ENCODE data around the gene ALG12. TPM values are rescaled to one million over a fixed set of nuclear protein-coding genes. Genes with fewer than 3 reads are reported as not detected.

The ALG12 gene
- total RNA-seq (10 to 100 TPM; 13.3 to 14.4 TPM), polyA plus RNA-seq (ENCODE audit: insufficient read length in 2 of 2) (10 to 100 TPM; 23.8 to 27.4 TPM)
- long read RNA-seq, donor 1, full-length matches to known transcripts: 5 of 101 reads
- long read RNA-seq, donor 1, partial matches to known transcripts: 96 of 101 reads
- long read RNA-seq, donor 1, other reads (novel, unspliced or antisense): 0 of 101 reads
- long read RNA-seq, donor 2, full-length matches to known transcripts: 2 of 2 reads
- long read RNA-seq, donor 2, partial matches to known transcripts: 0 of 2 reads
- long read RNA-seq, donor 2, other reads (novel, unspliced or antisense): 0 of 2 reads
- long read RNA-seq, donor 3: 0 reads
- long read RNA-seq, donor 4, full-length matches to known transcripts: 3 of 3 reads
- long read RNA-seq, donor 4, partial matches to known transcripts: 0 of 3 reads
- long read RNA-seq, donor 4, other reads (novel, unspliced or antisense): 0 of 3 reads

- DNase-seq (ENCODE audit: low read depth in 4 of 6, low spot score in 6 of 6): peak; percentile 87 to 99 (median 94)
- peak within 1 kb of the TSS; percentile 85 for H3K27ac ChIP-seq (ENCODE audit: low read depth, low read length)
- H3K4me1 ChIP-seq (ENCODE audit: control insufficient read depth, insufficient read depth, low read length): peaks cover 24% of the 10 kb centered on the region
- WGBS (ENCODE audit: insufficient coverage): 0% methylated on average over 103 of the region's 103 CpGs
- no peaks in the 10 kb centered on the region for H3K9me3 ChIP-seq (ENCODE audit: control insufficient read depth, insufficient read depth, low read length)
- H3K4me3 ChIP-seq (ENCODE audit: low read depth, low read length): peak within 1 kb of the TSS; percentile 77
- peaks cover 58% of the 10 kb centered on the region for H3K36me3 ChIP-seq (ENCODE audit: control insufficient read depth, insufficient read depth, low read length)
- no peaks in the 10 kb centered on the region for H3K27me3 ChIP-seq (ENCODE audit: control insufficient read depth, insufficient read depth, low read length)
Observed at GRCh38 chr22:49917974-49918910, at the start of gene ALG12, which contains the start of gene CRELD2. Gene ALG12 (minus strand): TSS chr22:49918438. CDS start chr22:49913765, 4,673 bp downstream. Gene CRELD2 (plus strand): TSS chr22:49918634. CDS start chr22:49918770, 136 bp downstream.

- Histone ChIP-seq H3K4me1 (ENCODE audit: control insufficient read depth, insufficient read depth, low read length) (peaks cover 48% of the 10 kb centered on the region), H3K27me3 (ENCODE audit: control insufficient read depth, insufficient read depth, low read length) (peaks cover 25% of the 10 kb centered on the region), H3K27ac (ENCODE audit: low read depth, low read length) (no peak overlapping the region), H3K9me3 (ENCODE audit: control insufficient read depth, insufficient read depth, low read length) (no peaks in the 10 kb centered on the region), H3K36me3 (ENCODE audit: control insufficient read depth, insufficient read depth, low read length) (peaks cover 59% of the 10 kb centered on the region), H3K4me3 (ENCODE audit: low read depth, low read length) (no peak overlapping the region)
- WGBS (ENCODE audit: insufficient coverage): 57% methylated on average over 17 of the region's 18 CpGs
- DNase-seq (ENCODE audit: low read depth in 4 of 6, low spot score in 6 of 6): no peak
Observed at GRCh38 chr22:49967706-49968208, 49.5 kb upstream of the ALG12 start.

GRCh38 chr22:49966774-49967705 lies 48.8 kb upstream of the ALG12 start:
- Histone ChIP-seq H3K4me1 (ENCODE audit: control insufficient read depth, insufficient read depth, low read length) (peaks cover 54% of the 10 kb centered on the region), H3K36me3 (ENCODE audit: control insufficient read depth, insufficient read depth, low read length) (peaks cover 64% of the 10 kb centered on the region), H3K27ac (ENCODE audit: low read depth, low read length) (no peak overlapping the region), H3K4me3 (ENCODE audit: low read depth, low read length) (no peak overlapping the region), H3K9me3 (ENCODE audit: control insufficient read depth, insufficient read depth, low read length) (no peaks in the 10 kb centered on the region), H3K27me3 (ENCODE audit: control insufficient read depth, insufficient read depth, low read length) (peaks cover 20% of the 10 kb centered on the region)
- no peak for DNase-seq (ENCODE audit: low read depth in 4 of 6, low spot score in 6 of 6)
- WGBS (ENCODE audit: insufficient coverage): 72% methylated on average over 30 of the region's 36 CpGs

GRCh38 chr22:49966041-49966773 lies 48.0 kb upstream of the ALG12 start:
- H3K4me1 ChIP-seq (ENCODE audit: control insufficient read depth, insufficient read depth, low read length): peaks cover 53% of the 10 kb centered on the region
- H3K9me3 ChIP-seq (ENCODE audit: control insufficient read depth, insufficient read depth, low read length): no peaks in the 10 kb centered on the region
- 87% methylated on average over 11 of the region's 11 CpGs for WGBS (ENCODE audit: insufficient coverage)
- H3K27me3 ChIP-seq (ENCODE audit: control insufficient read depth, insufficient read depth, low read length): peaks cover 12% of the 10 kb centered on the region
- peaks cover 69% of the 10 kb centered on the region for H3K36me3 ChIP-seq (ENCODE audit: control insufficient read depth, insufficient read depth, low read length)
- DNase-seq (ENCODE audit: low read depth in 4 of 6, low spot score in 6 of 6): no peak
- H3K27ac ChIP-seq (ENCODE audit: low read depth, low read length): no peak overlapping the region
- no peak overlapping the region for H3K4me3 ChIP-seq (ENCODE audit: low read depth, low read length)

- peaks cover 69% of the 10 kb centered on the region for H3K36me3 ChIP-seq (ENCODE audit: control insufficient read depth, insufficient read depth, low read length)
- DNase-seq (ENCODE audit: low read depth in 4 of 6, low spot score in 6 of 6): no peak
- H3K4me1 ChIP-seq (ENCODE audit: control insufficient read depth, insufficient read depth, low read length): peaks cover 46% of the 10 kb centered on the region
- no peak overlapping the region for H3K4me3 ChIP-seq (ENCODE audit: low read depth, low read length)
- H3K9me3 ChIP-seq (ENCODE audit: control insufficient read depth, insufficient read depth, low read length): no peaks in the 10 kb centered on the region
- WGBS (ENCODE audit: insufficient coverage): 89% methylated on average over 21 of the region's 22 CpGs
- peaks cover 6% of the 10 kb centered on the region for H3K27me3 ChIP-seq (ENCODE audit: control insufficient read depth, insufficient read depth, low read length)
- no peak overlapping the region for H3K27ac ChIP-seq (ENCODE audit: low read depth, low read length)
Observed at GRCh38 chr22:49965091-49966040, 47.1 kb upstream of the ALG12 start.

GRCh38 chr22:49964136-49965090 lies 46.2 kb upstream of the ALG12 start:
- Histone ChIP-seq H3K27me3 (ENCODE audit: control insufficient read depth, insufficient read depth, low read length) (no peaks in the 10 kb centered on the region), H3K4me3 (ENCODE audit: low read depth, low read length) (no peak overlapping the region), H3K9me3 (ENCODE audit: control insufficient read depth, insufficient read depth, low read length) (no peaks in the 10 kb centered on the region), H3K36me3 (ENCODE audit: control insufficient read depth, insufficient read depth, low read length) (peaks cover 69% of the 10 kb centered on the region), H3K27ac (ENCODE audit: low read depth, low read length) (no peak overlapping the region), H3K4me1 (ENCODE audit: control insufficient read depth, insufficient read depth, low read length) (peaks cover 52% of the 10 kb centered on the region)
- WGBS (ENCODE audit: insufficient coverage): 90% methylated on average over 14 of the region's 19 CpGs
- no peak for DNase-seq (ENCODE audit: low read depth in 4 of 6, low spot score in 6 of 6)

GRCh38 chr22:49963647-49964026 lies 45.4 kb upstream of the ALG12 start:
- Histone ChIP-seq H3K9me3 (ENCODE audit: control insufficient read depth, insufficient read depth, low read length) (no peaks in the 10 kb centered on the region), H3K4me3 (ENCODE audit: low read depth, low read length) (no peak overlapping the region), H3K27me3 (ENCODE audit: control insufficient read depth, insufficient read depth, low read length) (no peaks in the 10 kb centered on the region), H3K36me3 (ENCODE audit: control insufficient read depth, insufficient read depth, low read length) (peaks cover 62% of the 10 kb centered on the region), H3K4me1 (ENCODE audit: control insufficient read depth, insufficient read depth, low read length) (peaks cover 60% of the 10 kb centered on the region), H3K27ac (ENCODE audit: low read depth, low read length) (no peak overlapping the region)
- WGBS (ENCODE audit: insufficient coverage): 50% methylated on average over 2 of the region's 6 CpGs
- peak in 1 of 6 donors; percentile 62 for DNase-seq (ENCODE audit: low read depth in 4 of 6, low spot score in 6 of 6)
